GM12874 (cell line): ENCODE measurements around the gene PMVK.

Source experiments
- TF ChIP-seq, protein P1 (sequence below): IDR thresholded peaks from 2 replicates; pipeline ENCODE4 v1.5.1; 2011; ENCODE audit warnings: low read depth, mild to moderate bottlenecking, control low read depth, low read length, moderate library complexity; ENCODE audit not compliant: insufficient read depth

PMVK gene

DNA sequence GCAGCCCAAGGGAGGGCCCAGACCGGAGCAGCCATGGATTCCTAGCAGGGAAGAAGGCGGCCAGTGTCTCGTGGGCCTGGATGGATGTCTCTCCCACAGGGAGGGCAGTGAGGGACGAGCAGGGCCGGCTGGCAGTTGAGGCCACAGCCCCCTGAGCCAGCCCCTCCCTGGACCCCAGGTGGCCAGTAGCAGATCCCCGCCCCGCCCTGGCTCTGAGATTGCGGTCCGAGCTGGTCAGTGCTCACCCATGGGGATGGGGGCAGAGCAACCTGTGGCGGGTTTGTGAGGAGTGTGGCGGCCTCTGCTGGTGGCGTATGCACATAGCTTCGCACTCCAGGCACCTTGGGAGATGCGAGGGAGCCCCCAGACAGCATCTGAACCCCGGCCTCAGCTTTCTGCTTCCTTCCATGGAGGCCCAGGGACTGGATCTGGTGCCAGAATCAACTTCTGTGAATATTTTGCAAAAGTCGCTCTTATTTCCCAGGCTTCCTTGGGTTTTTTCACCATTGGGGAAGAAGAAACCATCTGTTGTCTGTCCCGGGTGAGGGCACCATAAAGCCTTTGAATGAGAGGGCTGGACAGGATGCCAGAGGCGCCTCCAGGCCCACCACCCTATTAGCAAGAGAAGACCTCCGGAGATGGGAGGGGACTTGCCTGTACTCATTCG, 58.0 kb downstream of the PMVK start:
- TF ChIP-seq, protein P1, sequence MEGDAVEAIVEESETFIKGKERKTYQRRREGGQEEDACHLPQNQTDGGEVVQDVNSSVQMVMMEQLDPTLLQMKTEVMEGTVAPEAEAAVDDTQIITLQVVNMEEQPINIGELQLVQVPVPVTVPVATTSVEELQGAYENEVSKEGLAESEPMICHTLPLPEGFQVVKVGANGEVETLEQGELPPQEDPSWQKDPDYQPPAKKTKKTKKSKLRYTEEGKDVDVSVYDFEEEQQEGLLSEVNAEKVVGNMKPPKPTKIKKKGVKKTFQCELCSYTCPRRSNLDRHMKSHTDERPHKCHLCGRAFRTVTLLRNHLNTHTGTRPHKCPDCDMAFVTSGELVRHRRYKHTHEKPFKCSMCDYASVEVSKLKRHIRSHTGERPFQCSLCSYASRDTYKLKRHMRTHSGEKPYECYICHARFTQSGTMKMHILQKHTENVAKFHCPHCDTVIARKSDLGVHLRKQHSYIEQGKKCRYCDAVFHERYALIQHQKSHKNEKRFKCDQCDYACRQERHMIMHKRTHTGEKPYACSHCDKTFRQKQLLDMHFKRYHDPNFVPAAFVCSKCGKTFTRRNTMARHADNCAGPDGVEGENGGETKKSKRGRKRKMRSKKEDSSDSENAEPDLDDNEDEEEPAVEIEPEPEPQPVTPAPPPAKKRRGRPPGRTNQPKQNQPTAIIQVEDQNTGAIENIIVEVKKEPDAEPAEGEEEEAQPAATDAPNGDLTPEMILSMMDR = peak; percentile 94

DNA sequence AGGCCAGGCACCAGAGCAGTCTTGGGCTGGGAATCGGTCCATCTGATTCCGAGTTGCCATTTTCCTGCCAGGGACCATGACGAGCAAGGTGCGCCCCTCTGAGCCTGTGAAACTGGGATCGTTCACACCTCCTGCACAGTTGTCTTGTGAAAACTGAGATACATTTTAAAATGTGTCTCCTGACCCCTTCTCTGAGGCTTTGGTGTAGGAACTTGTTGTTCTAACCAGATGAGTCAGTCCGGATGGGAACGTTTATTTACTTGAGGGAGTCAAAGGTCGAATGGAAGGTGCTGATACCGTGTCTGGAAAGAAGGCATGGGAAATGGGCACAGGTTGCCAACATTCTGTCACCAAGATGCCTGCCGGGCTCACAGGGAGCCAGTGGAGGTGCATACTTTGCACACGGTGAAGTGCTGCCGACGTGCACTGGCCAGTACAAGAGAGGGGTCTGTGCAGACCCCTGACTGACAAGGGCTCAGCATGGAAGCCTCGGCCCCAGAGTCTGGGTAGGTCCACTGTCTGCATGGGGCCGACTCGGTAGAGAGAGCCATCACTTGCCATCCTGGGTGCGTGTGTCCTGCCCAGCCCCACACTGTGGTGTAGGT, 59.0 kb downstream of the PMVK start:
- TF ChIP-seq, protein P1 = no peak

GRCh38 chr1:154876842-154877369, 59.6 kb downstream of the PMVK start:
- TF ChIP-seq, protein P1 = no peak
